Liver (tissue), 9 donors: ENCODE data around the gene OSMR. TPM values are rescaled to one million over a fixed set of nuclear protein-coding genes. Genes with fewer than 3 reads are reported as not detected.

ENCODE experiments used
- DNase-seq: peaks from one replicate; pipeline ENCODE4 v3.0.0-alpha.2; 2017; ENCODE audit warnings: low spot score
- H3K27ac ChIP-seq, 2 donors: one replicate each; pipeline ENCODE4 v1.7.0; 2013; ENCODE audit warnings: inconsistent platforms in 2 of 2, low read length in 2 of 2, control low read depth in 1 of 2, low read depth in 1 of 2, mild to moderate bottlenecking in 1 of 2
- H3K27me3 ChIP-seq, 4 donors: one replicate each; pipeline versions ENCODE4 v1.6.1 to v1.7.0; 2013; ENCODE audit warnings: low read length in 3 of 4, inconsistent platforms in 1 of 4, mild to moderate bottlenecking in 1 of 4, moderate library complexity in 1 of 4; ENCODE audit not compliant: control insufficient read depth in 4 of 4, insufficient read depth in 4 of 4
- H3K36me3 ChIP-seq, 4 donors: one replicate each; pipeline versions ENCODE4 v1.6.1 to v1.7.0; 2013; ENCODE audit warnings: low read length in 3 of 4, mild to moderate bottlenecking in 3 of 4, low read depth in 1 of 4, moderate library complexity in 1 of 4; ENCODE audit not compliant: control insufficient read depth in 4 of 4, insufficient read depth in 3 of 4
- H3K4me1 ChIP-seq, 4 donors: one replicate each; pipeline versions ENCODE4 v1.6.1 to v1.7.0; 2013; ENCODE audit warnings: low read length in 3 of 4, mild to moderate bottlenecking in 3 of 4, moderate library complexity in 1 of 4; ENCODE audit not compliant: control insufficient read depth in 4 of 4, insufficient read depth in 4 of 4
- H3K4me3 ChIP-seq, 3 donors: one replicate each; pipeline versions ENCODE4 v1.6.1 to v1.7.0; 2013; ENCODE audit warnings: low read length in 3 of 3, control low read depth in 1 of 3, low read depth in 1 of 3, mild to moderate bottlenecking in 1 of 3
- H3K9ac ChIP-seq, 2 donors: one replicate each; pipeline ENCODE4 v1.7.0; 2013; ENCODE audit warnings: low read length in 2 of 2, mild to moderate bottlenecking in 2 of 2, moderate library complexity in 2 of 2, control low read depth in 1 of 2, low read depth in 1 of 2
- H3K9me3 ChIP-seq, 4 donors: one replicate each; pipeline versions ENCODE4 v1.6.1 to v1.7.0; 2013; ENCODE audit warnings: low read length in 3 of 4; ENCODE audit not compliant: control insufficient read depth in 4 of 4
- EGR1 ChIP-seq, 2 donors: IDR thresholded peaks; 2 replicates each; pipeline ENCODE4 v1.6.1; 2016 to 2018; ENCODE audit warnings: antibody characterized with exemption in 2 of 2, low read depth in 2 of 2
- FOXA1 ChIP-seq: IDR thresholded peaks from 2 replicates; pipeline ENCODE4 v1.6.1; 2016; ENCODE audit warnings: antibody characterized with exemption
- FOXA2 ChIP-seq: IDR thresholded peaks from 2 replicates; pipeline ENCODE4 v1.6.1; 2016; ENCODE audit warnings: antibody characterized with exemption
- RAD21 ChIP-seq, 2 donors: IDR thresholded peaks; 2 replicates each; pipeline ENCODE4 v1.6.1; 2016; ENCODE audit warnings: antibody characterized with exemption in 2 of 2, mild to moderate bottlenecking in 2 of 2
- REST ChIP-seq: IDR thresholded peaks from 2 replicates; pipeline ENCODE4 v1.6.1; 2016; ENCODE audit warnings: antibody characterized with exemption, mild to moderate bottlenecking
- SP1 ChIP-seq: IDR thresholded peaks from 2 replicates; pipeline ENCODE4 v1.6.1; 2018; ENCODE audit warnings: antibody characterized with exemption, mild to moderate bottlenecking
- YY1 ChIP-seq: IDR thresholded peaks from 2 replicates; pipeline ENCODE4 v1.6.1; 2016; ENCODE audit warnings: antibody characterized with exemption, mild to moderate bottlenecking
- WGBS: extraction: QIAGEN DNeasy Blood & Tissue Kit; methylation state at CpG from one replicate; pipeline ENCODE4 v1.1.7; 2013; 5-methylcytosine and 5-hydroxymethylcytosine counted together
- polyA plus RNA-seq, 2 donors: library from polyadenylated mRNA; stranded (reverse) in 1 of 2; unstranded in 1 of 2; fragments of 200-250 nt in 1 of 2; fragments of >200 nt in 1 of 2; fragmentation: Nextera tagmentation in 1 of 2; extraction: Ambion mirVana in 1 of 2; gene quantifications; one replicate each; pipeline versions ENCODE4 v1.2.1 to v1.2.3, GENCODE V29; 2013 to 2015
- total RNA-seq, 2 donors: library from RNA; depleted of rRNA; stranded (reverse); fragments of >200 nt; gene quantifications; one replicate each; pipeline ENCODE4 v1.2.3, GENCODE V29; 2014
- TF ChIP-seq, protein P1 (sequence below): fragments of 150-350 bp; IDR thresholded peaks from 2 replicates; pipeline ENCODE4 v1.5.1; 2017; ENCODE audit warnings: improper control_type of control experiment, low read depth, low read length; ENCODE audit not compliant: missing input control
- TF ChIP-seq, protein P2 (sequence below): IDR thresholded peaks from 2 replicates; pipeline ENCODE4 v1.6.1; 2016; ENCODE audit warnings: antibody characterized with exemption
- donor health status: healthy.
- donor health status: healthy.
- donor health status: healthy.
- donor health status: healthy.
- donor health status: healthy.

The OSMR gene
- total and polyA plus RNA-seq, 4 donors: 4.3 to 34.5 (median 11.7) TPM

GRCh38 chr5:38922199-38922598 is 76.4 kb downstream of the OSMR start:
- TF ChIP-seq YY1 (no peak), REST (no peak), RAD21 (IDR thresholded peaks at IDR 0.05) (peak; percentile 80 to 87)
- TF ChIP-seq, protein P1, sequence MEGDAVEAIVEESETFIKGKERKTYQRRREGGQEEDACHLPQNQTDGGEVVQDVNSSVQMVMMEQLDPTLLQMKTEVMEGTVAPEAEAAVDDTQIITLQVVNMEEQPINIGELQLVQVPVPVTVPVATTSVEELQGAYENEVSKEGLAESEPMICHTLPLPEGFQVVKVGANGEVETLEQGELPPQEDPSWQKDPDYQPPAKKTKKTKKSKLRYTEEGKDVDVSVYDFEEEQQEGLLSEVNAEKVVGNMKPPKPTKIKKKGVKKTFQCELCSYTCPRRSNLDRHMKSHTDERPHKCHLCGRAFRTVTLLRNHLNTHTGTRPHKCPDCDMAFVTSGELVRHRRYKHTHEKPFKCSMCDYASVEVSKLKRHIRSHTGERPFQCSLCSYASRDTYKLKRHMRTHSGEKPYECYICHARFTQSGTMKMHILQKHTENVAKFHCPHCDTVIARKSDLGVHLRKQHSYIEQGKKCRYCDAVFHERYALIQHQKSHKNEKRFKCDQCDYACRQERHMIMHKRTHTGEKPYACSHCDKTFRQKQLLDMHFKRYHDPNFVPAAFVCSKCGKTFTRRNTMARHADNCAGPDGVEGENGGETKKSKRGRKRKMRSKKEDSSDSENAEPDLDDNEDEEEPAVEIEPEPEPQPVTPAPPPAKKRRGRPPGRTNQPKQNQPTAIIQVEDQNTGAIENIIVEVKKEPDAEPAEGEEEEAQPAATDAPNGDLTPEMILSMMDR: peak; percentile 65
- TF ChIP-seq, protein P2, sequence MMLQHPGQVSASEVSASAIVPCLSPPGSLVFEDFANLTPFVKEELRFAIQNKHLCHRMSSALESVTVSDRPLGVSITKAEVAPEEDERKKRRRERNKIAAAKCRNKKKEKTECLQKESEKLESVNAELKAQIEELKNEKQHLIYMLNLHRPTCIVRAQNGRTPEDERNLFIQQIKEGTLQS: no peak
- H3K4me1 ChIP-seq: peaks cover 0 to 3% (median 0%) of the 10 kb centered on the region in 4 donors
- 30% methylated on average over 1 of the region's 1 CpG for WGBS
- no peak overlapping the region for H3K9ac ChIP-seq
- H3K36me3 ChIP-seq: peaks cover 3 to 8% (median 6%) of the 10 kb centered on the region in 4 donors
- no peak overlapping the region for H3K27ac ChIP-seq
- no peaks in the 10 kb centered on the region for H3K27me3 ChIP-seq
- H3K4me3 ChIP-seq: no peak overlapping the region
- peak; percentile 47 for DNase-seq
- no peaks in the 10 kb centered on the region for H3K9me3 ChIP-seq

- Histone ChIP-seq H3K27me3 (no peaks in the 10 kb centered on the region), H3K9me3 (no peaks in the 10 kb centered on the region), H3K9ac (no peak overlapping the region), H3K4me1 (peaks cover 3 to 6% (median 4%) of the 10 kb centered on the region in 4 donors), H3K36me3 (peaks cover 1 to 7% (median 4%) of the 10 kb centered on the region in 4 donors), H3K4me3 (no peak overlapping the region), H3K27ac (no peak overlapping the region)
- WGBS: 55% methylated on average over 3 of the region's 3 CpGs
- DNase-seq: no peak
- TF ChIP-seq FOXA1 (no peak), EGR1 (IDR thresholded peaks at IDR 0.05; ENCODE audit: low read depth in 2 of 2) (no peak), SP1 (no peak), FOXA2 (no peak), REST (no peak)
These were observed 78.0 kb downstream of the OSMR start for GRCh38 chr5:38923661-38924451.
